ENCODE results near the gene VIPAS39. TPM values are rescaled to one million over a fixed set of nuclear protein-coding genes. Genes with fewer than 3 reads are reported as not detected.

The VIPAS39 gene
- total and polyA plus RNA-seq, 9 of the 15 experiments (the other 6 are each of a cell fraction or from before 2014, with no cell fraction given): 5.7 to 25.6 (median 9.9) TPM

GRCh38 chr14:77406086-77406485, 51.3 kb downstream of the VIPAS39 start:
- Histone ChIP-seq H3K9me1 (ENCODE audit: control insufficient read depth, insufficient read depth, low read length) (no peaks in the 10 kb centered on the region), H2AFZ (ENCODE audit: low read depth, low read length) (no peak overlapping the region), H3K4me3 (no peak overlapping the region), H3K79me2 (ENCODE audit: control insufficient read depth, insufficient read depth, low read length) (no peaks in the 10 kb centered on the region), H4K20me1 (replicated peaks; ENCODE audit: control insufficient read depth, insufficient read depth, low read length) (no peaks in the 10 kb centered on the region), H3K9me3 (replicated peaks; ENCODE audit: control insufficient read depth, insufficient read depth, low read depth, low read length) (no peaks in the 10 kb centered on the region), H3K27ac (ENCODE audit: extremely low read depth, low read depth, low read length) (no peak overlapping the region), H3K27me3 (ENCODE audit: control insufficient read depth in 2 of 2, insufficient read depth in 2 of 2, low read length in 2 of 2) (no peaks in the 10 kb centered on the region), H3K36me3 (ENCODE audit: control insufficient read depth, insufficient read depth, low read length) (no peaks in the 10 kb centered on the region), H3K4me1 (replicated peaks in 1 of 2; ENCODE audit: control insufficient read depth in 2 of 2, insufficient read depth in 2 of 2, low read length in 2 of 2) (peaks cover 7 to 31% of the 10 kb centered on the region in 2 experiments), H3K4me2 (ENCODE audit: insufficient read depth, low read length) (no peak overlapping the region), H3K9ac (ENCODE audit: insufficient read depth in 1 of 2, low read depth in 2 of 2, low read length in 2 of 2) (no peak overlapping the region; a peak in 1 of 4 replicates)
- ATAC-seq: peak; percentile 8; the same call in 1 of the 3 replicates
- DNase-seq (ENCODE audit: extremely low read depth in 1 of 4, low spot score in 3 of 4): peak in 2 of 4 experiments; percentile 10 to 13
- in situ Hi-C loops (cut with MboI): no loop called here
- no TSS peak for BruUV-seq (replicated peaks)
- FAIRE-seq: no peak
- TF ChIP-seq NEUROD1 (IDR thresholded peaks at IDR 0.05; ENCODE audit: borderline replicate concordance, low read depth, low read length, partially characterized antibody): no peak
- no peak for TF ChIP-seq ELF2 (CRISPR knock-in tag; IDR thresholded peaks at IDR 0.05)
- no peak for TF ChIP-seq BACH1 (tag; IDR thresholded peaks at IDR 0.05)
- TF ChIP-seq MTF1 (CRISPR knock-in tag; IDR thresholded peaks at IDR 0.05; ENCODE audit: borderline replicate concordance): no peak
- TF ChIP-seq ZNF436 (CRISPR knock-in tag; IDR thresholded peaks at IDR 0.05): no peak
- no peak for TF ChIP-seq SRSF7 (optimal IDR thresholded peaks at IDR 0.05; ENCODE audit: low read depth, low read length)
- no peak for TF ChIP-seq FOXJ3 (CRISPR knock-in tag; IDR thresholded peaks at IDR 0.05)
- TF ChIP-seq STAT5A (IDR thresholded peaks at IDR 0.05; ENCODE audit: borderline replicate concordance, low read length): no peak
- TF ChIP-seq ATF7 (IDR thresholded peaks at IDR 0.05): no peak
- no peak for TF ChIP-seq MCM5 (IDR thresholded peaks at IDR 0.05; ENCODE audit: low read depth)
- no peak for TF ChIP-seq PHB (CRISPR knock-in tag; IDR thresholded peaks at IDR 0.05)
- no peak for TF ChIP-seq HIVEP1 (CRISPR knock-in tag; IDR thresholded peaks at IDR 0.05)
- no peak for TF ChIP-seq IFI16 (CRISPR knock-in tag; IDR thresholded peaks at IDR 0.05)
- TF ChIP-seq HOMEZ (CRISPR knock-in tag; IDR thresholded peaks at IDR 0.05): no peak
- ChIA-PET CTCF (ENCODE audit: low intra/inter-chr PET ratio) (no interaction called here), POLR2A (no interaction called here)
- 7% methylated on average over 3 of the region's 3 CpGs for WGBS (ENCODE audit: insufficient coverage, low coverage, missing lambda C conversion rate)
- intact Hi-C loops (cut with micrococcal nuclease): loop anchor here (5.0 kb wide), 2 partner anchors 51 to 84 kb away; partner anchors contain the start of genes AHSA1, GSTZ1, POMT2 and VIPAS39
